ENCODE measurements around the gene PCDHGA7.
"Not testable (repeated sequence)": the region's sequence is repeated elsewhere in the genome, so short reads cannot be mapped to it uniquely, and the experiment has no call there.

The PCDHGA7 gene

DNA sequence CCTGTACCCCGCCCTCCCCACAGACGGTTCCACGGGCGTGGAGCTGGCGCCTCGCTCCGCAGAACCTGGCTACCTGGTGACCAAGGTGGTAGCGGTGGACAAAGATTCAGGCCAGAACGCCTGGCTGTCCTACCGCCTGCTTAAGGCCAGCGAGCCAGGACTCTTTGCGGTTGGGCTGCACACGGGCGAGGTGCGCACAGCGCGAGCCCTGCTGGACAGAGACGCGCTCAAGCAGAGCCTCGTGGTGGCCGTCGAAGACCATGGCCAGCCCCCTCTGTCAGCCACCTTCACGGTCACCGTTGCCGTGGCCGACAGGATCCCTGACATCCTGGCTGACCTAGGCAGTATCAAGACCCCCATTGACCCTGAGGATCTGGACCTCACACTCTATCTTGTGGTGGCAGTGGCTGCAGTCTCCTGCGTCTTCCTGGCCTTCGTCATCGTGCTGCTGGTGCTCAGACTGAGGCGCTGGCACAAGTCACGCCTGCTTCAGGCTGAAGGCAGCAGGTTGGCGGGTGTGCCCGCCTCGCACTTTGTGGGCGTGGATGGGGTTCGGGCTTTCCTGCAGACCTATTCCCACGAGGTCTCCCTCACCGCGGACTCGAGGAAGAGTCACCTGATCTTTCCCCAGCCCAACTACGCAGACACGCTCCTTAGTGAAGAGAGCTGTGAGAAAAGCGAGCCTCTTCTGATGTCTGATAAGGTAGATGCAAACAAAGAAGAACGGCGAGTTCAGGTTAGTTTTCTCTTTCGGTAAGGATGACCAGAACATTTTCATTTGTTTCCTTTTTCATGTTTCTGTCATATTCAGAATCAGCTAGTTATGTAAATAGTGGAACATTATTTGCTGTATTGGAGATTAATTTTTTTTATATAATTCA lies 16.3 kb upstream of the PCDHGA7 start:
- H3K9ac ChIP-seq (ENCODE audit: low read depth in 1 of 2, low read length in 2 of 2) = no peak overlapping the region
- no peak overlapping the region for H3K4me3 ChIP-seq (ENCODE audit: low read length in 2 of 2)
- no peaks in the 10 kb centered on the region for H3K36me3 ChIP-seq (ENCODE audit: control insufficient read depth in 2 of 2, insufficient read depth in 2 of 2, low read length in 2 of 2)
- H3K9me3 ChIP-seq (ENCODE audit: control insufficient read depth in 2 of 2, low read length in 2 of 2) = peaks cover 29 to 45% of the 10 kb centered on the region in 2 donors
- no peaks in the 10 kb centered on the region for H3K4me1 ChIP-seq (ENCODE audit: control insufficient read depth in 2 of 2, insufficient read depth in 2 of 2, low read length in 2 of 2)
- peaks cover 0 to 6% of the 10 kb centered on the region in 2 donors for H3K27me3 ChIP-seq (ENCODE audit: control insufficient read depth in 2 of 2, insufficient read depth in 2 of 2, low read length in 2 of 2)
- no peak overlapping the region for H3K27ac ChIP-seq (ENCODE audit: low read depth in 2 of 2, low read length in 2 of 2)

DNA sequence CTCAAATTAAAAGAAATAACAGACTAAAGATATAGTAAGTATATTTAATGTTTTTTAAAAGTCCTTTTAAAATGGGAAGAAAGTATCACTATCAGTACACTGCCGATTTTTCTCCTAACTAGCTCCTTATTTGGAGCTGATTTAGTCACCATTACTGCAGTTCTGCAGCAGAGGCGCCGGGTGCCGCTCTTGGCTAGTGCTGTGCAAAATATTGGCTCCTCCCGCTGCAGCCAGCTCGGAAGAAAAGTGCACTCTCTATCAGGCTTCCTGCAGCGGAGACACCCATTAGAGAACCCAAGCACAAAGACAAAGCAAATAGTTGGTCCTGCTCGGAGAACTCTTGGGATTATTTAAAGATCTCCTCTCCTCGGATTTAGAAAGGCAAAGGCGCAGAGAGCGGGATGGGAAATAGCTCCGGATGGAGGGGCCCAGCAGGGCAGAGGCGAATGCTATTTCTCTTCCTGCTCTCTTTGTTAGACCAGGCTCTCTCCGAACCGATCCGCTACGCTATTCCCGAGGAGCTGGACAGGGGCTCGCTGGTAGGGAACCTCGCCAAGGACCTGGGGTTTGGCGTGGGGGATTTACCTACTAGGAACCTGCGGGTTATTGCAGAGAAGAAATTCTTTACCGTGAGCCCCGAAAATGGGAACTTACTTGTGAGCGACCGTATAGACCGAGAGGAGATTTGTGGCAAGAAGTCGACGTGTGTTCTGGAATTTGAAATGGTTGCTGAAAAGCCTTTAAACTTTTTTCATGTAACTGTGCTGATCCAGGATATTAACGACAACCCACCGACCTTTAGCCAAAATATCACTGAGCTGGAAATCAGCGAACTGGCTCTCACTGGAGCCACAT lies 12.3 kb upstream of the PCDHGA7 start, which contains the start of gene PCDHGB3:
Gene PCDHGB3, plus strand, starts transcription at position 249 of the 855 bp plus-strand sequence. Its CDS starts 153 bp downstream, at position 402.
- Histone ChIP-seq H3K9me3 (ENCODE audit: control insufficient read depth in 2 of 2, low read length in 2 of 2) (peaks cover 39 to 43% of the 10 kb centered on the region in 2 donors), H3K36me3 (ENCODE audit: control insufficient read depth in 2 of 2, insufficient read depth in 2 of 2, low read length in 2 of 2) (no peaks in the 10 kb centered on the region), H3K27ac (ENCODE audit: low read depth in 2 of 2, low read length in 2 of 2) (no peak within 1 kb of the TSS), H3K4me1 (ENCODE audit: control insufficient read depth in 2 of 2, insufficient read depth in 2 of 2, low read length in 2 of 2) (no peaks in the 10 kb centered on the region), H3K27me3 (ENCODE audit: control insufficient read depth in 2 of 2, insufficient read depth in 2 of 2, low read length in 2 of 2) (peaks cover 0 to 4% of the 10 kb centered on the region in 2 donors), H3K9ac (ENCODE audit: low read depth in 1 of 2, low read length in 2 of 2) (no peak within 1 kb of the TSS), H3K4me3 (ENCODE audit: low read length in 2 of 2) (peak within 1 kb of the TSS; percentile 46 to 58)

DNA sequence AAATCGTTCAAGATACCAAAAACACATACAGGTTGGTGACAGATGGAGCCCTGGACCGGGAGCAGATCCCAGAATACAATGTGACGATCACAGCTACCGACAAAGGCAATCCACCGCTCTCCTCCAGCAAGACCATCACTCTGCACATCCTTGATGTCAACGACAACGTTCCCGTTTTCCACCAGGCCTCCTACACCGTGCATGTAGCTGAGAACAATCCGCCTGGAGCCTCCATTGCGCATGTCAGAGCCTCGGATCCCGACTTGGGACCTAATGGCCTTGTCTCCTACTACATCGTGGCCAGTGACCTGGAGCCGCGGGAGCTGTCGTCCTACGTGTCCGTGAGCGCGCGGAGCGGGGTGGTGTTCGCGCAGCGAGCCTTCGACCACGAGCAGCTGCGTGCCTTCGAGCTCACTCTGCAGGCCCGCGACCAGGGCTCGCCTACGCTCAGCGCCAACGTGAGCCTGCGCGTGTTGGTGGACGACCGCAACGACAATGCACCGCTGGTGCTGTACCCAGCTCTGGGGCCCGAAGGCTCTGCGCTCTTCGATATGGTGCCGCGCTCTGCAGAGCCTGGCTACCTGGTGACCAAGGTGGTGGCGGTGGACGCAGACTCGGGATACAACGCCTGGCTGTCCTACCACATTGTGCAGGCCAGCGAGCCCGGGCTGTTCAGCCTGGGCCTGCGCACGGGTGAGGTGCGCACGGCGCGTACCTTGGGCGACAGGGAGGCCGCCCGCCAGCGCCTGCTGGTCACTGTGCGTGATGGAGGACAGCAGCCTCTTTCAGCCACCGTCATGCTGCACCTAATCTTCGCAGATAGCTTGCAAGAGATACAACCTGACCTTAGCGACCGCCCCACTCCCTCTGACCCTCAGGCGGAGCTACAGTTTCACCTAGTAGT lies 10.7 kb upstream of the PCDHGA7 start:
- H3K9me3 ChIP-seq (ENCODE audit: control insufficient read depth in 2 of 2, low read length in 2 of 2) = peaks cover 34 to 37% of the 10 kb centered on the region in 2 donors

DNA sequence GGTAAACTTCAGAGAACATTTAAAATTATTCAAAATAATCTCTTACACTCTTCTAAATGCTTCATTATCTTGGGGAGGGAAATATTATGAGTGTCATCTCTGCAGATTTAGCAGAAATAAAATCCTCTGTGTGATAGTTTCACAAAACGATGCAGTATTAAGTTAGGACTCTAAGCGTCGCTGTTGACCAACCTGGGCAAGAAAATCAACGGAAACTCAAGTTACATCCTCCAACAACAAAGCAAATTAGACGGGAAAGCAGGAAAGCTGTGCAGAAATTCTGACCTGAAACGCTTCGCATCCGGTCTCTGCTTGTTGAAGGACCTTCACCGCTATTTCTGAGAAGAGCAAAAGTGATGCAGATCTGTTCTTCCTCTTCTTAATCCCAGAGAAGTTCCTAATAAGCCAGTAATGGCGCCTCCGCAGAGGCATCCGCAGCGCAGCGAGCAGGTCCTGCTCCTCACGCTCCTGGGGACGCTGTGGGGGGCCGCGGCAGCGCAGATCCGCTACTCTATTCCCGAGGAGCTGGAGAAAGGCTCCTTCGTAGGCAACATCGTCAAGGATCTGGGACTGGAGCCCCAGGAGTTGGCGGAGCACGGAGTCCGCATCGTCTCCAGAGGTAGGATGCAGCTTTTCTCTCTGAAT lies 8.7 kb upstream of the PCDHGA7 start, which contains the start of gene PCDHGA6:
Gene PCDHGA6, plus strand, starts transcription at position 219 of the 645 bp plus-strand sequence. Its CDS starts 193 bp downstream, at position 412.
- Histone ChIP-seq H3K27ac (ENCODE audit: low read depth in 2 of 2, low read length in 2 of 2) (no peak within 1 kb of the TSS), H3K36me3 (ENCODE audit: control insufficient read depth in 2 of 2, insufficient read depth in 2 of 2, low read length in 2 of 2) (no peaks in the 10 kb centered on the region), H3K4me3 (ENCODE audit: low read length in 2 of 2) (peak within 1 kb of the TSS in 1 of 2 donors; percentile 15), H3K4me1 (ENCODE audit: control insufficient read depth in 2 of 2, insufficient read depth in 2 of 2, low read length in 2 of 2) (no peaks in the 10 kb centered on the region), H3K9me3 (ENCODE audit: control insufficient read depth in 2 of 2, low read length in 2 of 2) (peaks cover 34 to 37% of the 10 kb centered on the region in 2 donors), H3K27me3 (ENCODE audit: control insufficient read depth in 2 of 2, insufficient read depth in 2 of 2, low read length in 2 of 2) (no peaks in the 10 kb centered on the region), H3K9ac (ENCODE audit: low read depth in 1 of 2, low read length in 2 of 2) (no peak within 1 kb of the TSS)

More for the DNA sequence above, 10.7 kb upstream of the PCDHGA7 start:
- no peak overlapping the region for H3K27ac ChIP-seq (ENCODE audit: low read depth in 2 of 2, low read length in 2 of 2)
- peak overlapping the region; percentile 11 to 14 for H3K4me3 ChIP-seq (ENCODE audit: low read length in 2 of 2)
- H3K27me3 ChIP-seq (ENCODE audit: control insufficient read depth in 2 of 2, insufficient read depth in 2 of 2, low read length in 2 of 2) = no peaks in the 10 kb centered on the region
- no peak overlapping the region for H3K9ac ChIP-seq (ENCODE audit: low read depth in 1 of 2, low read length in 2 of 2)
- no peaks in the 10 kb centered on the region for H3K36me3 ChIP-seq (ENCODE audit: control insufficient read depth in 2 of 2, insufficient read depth in 2 of 2, low read length in 2 of 2)
- no peaks in the 10 kb centered on the region for H3K4me1 ChIP-seq (ENCODE audit: control insufficient read depth in 2 of 2, insufficient read depth in 2 of 2, low read length in 2 of 2)

DNA sequence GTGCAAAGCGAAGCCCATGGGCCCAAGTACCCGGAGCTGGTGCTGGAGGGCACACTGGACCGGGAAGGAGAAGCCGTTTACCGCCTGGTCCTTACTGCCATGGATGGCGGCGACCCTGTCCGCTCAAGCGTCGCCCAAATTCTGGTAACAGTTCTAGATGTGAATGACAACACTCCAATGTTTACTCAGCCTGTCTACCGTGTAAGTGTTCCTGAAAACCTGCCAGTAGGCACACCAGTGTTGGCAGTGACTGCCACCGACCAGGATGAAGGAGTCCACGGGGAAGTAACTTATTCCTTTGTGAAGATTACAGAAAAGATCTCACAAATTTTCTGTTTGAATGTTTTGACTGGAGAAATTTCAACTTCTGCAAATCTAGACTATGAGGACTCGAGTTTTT lies 7.9 kb upstream of the PCDHGA7 start:
- no peak overlapping the region for H3K27ac ChIP-seq (ENCODE audit: low read depth in 2 of 2, low read length in 2 of 2)
- no peaks in the 10 kb centered on the region for H3K36me3 ChIP-seq (ENCODE audit: control insufficient read depth in 2 of 2, insufficient read depth in 2 of 2, low read length in 2 of 2)
- peak overlapping the region in 1 of 2 donors; percentile 15 for H3K4me3 ChIP-seq (ENCODE audit: low read length in 2 of 2)
- H3K27me3 ChIP-seq (ENCODE audit: control insufficient read depth in 2 of 2, insufficient read depth in 2 of 2, low read length in 2 of 2) = no peaks in the 10 kb centered on the region
- no peaks in the 10 kb centered on the region for H3K4me1 ChIP-seq (ENCODE audit: control insufficient read depth in 2 of 2, insufficient read depth in 2 of 2, low read length in 2 of 2)
- peaks cover 34 to 37% of the 10 kb centered on the region in 2 donors for H3K9me3 ChIP-seq (ENCODE audit: control insufficient read depth in 2 of 2, low read length in 2 of 2)
- H3K9ac ChIP-seq (ENCODE audit: low read depth in 1 of 2, low read length in 2 of 2) = no peak overlapping the region

DNA sequence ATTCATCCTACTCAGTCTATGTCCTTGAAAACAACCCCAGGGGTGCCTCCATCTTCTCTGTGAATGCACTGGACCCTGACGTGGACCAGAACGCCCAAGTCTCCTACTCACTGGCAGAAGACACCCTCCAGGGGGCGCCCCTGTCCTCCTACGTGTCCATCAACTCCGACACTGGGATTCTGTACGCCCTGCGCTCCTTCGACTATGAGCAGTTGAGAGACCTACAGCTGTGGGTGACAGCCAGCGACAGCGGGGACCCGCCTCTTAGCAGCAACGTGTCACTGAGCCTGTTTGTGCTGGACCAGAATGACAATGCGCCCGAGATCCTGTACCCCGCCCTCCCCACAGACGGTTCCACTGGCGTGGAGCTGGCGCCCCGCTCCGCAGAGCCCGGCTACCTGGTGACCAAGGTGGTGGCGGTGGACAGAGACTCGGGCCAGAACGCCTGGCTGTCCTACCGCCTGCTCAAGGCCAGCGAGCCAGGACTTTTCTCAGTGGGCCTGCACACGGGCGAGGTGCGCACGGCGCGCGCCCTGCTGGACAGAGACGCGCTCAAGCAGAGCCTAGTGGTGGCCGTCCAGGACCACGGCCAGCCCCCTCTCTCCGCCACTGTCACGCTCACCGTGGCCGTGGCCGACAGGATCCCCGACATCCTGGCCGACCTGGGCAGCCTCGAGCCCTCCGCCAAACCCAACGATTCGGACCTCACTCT lies 6.9 kb upstream of the PCDHGA7 start:
- not testable (repeated sequence) for H3K27me3 ChIP-seq (ENCODE audit: control insufficient read depth in 2 of 2, insufficient read depth in 2 of 2, low read length in 2 of 2); H3K4me3 ChIP-seq (ENCODE audit: low read length in 2 of 2); H3K36me3 ChIP-seq (ENCODE audit: control insufficient read depth in 2 of 2, insufficient read depth in 2 of 2, low read length in 2 of 2); H3K9ac ChIP-seq (ENCODE audit: low read depth in 1 of 2, low read length in 2 of 2); H3K27ac ChIP-seq (ENCODE audit: low read depth in 2 of 2, low read length in 2 of 2); H3K4me1 ChIP-seq (ENCODE audit: control insufficient read depth in 2 of 2, insufficient read depth in 2 of 2, low read length in 2 of 2)
- H3K9me3 ChIP-seq (ENCODE audit: control insufficient read depth in 2 of 2, low read length in 2 of 2) = peaks cover 28 to 37% of the 10 kb centered on the region in 2 donors

DNA sequence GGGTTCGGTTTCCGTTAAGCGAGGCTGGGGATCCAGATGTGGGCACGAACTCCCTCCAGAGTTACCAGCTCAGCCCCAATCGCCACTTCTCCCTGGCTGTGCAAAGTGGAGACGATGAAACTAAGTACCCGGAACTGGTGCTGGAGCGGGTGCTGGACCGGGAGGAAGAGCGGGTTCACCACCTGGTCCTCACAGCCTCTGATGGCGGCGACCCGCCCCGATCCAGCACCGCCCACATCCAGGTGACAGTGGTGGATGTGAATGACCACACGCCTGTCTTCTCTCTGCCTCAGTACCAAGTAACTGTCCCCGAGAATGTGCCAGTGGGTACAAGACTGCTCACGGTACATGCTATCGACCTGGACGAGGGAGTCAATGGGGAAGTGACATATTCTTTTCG lies 803 bp downstream of the PCDHGA7 start:
- no peak overlapping the region for H3K27ac ChIP-seq (ENCODE audit: low read depth in 2 of 2, low read length in 2 of 2)
- H3K27me3 ChIP-seq (ENCODE audit: control insufficient read depth in 2 of 2, insufficient read depth in 2 of 2, low read length in 2 of 2) = no peaks in the 10 kb centered on the region
- H3K4me3 ChIP-seq (ENCODE audit: low read length in 2 of 2) = no peak overlapping the region
- H3K9me3 ChIP-seq (ENCODE audit: control insufficient read depth in 2 of 2, low read length in 2 of 2) = peaks cover 2 to 25% of the 10 kb centered on the region in 2 donors
- no peak overlapping the region for H3K9ac ChIP-seq (ENCODE audit: low read depth in 1 of 2, low read length in 2 of 2)
- H3K36me3 ChIP-seq (ENCODE audit: control insufficient read depth in 2 of 2, insufficient read depth in 2 of 2, low read length in 2 of 2) = no peaks in the 10 kb centered on the region
- H3K4me1 ChIP-seq (ENCODE audit: control insufficient read depth in 2 of 2, insufficient read depth in 2 of 2, low read length in 2 of 2) = no peaks in the 10 kb centered on the region

DNA sequence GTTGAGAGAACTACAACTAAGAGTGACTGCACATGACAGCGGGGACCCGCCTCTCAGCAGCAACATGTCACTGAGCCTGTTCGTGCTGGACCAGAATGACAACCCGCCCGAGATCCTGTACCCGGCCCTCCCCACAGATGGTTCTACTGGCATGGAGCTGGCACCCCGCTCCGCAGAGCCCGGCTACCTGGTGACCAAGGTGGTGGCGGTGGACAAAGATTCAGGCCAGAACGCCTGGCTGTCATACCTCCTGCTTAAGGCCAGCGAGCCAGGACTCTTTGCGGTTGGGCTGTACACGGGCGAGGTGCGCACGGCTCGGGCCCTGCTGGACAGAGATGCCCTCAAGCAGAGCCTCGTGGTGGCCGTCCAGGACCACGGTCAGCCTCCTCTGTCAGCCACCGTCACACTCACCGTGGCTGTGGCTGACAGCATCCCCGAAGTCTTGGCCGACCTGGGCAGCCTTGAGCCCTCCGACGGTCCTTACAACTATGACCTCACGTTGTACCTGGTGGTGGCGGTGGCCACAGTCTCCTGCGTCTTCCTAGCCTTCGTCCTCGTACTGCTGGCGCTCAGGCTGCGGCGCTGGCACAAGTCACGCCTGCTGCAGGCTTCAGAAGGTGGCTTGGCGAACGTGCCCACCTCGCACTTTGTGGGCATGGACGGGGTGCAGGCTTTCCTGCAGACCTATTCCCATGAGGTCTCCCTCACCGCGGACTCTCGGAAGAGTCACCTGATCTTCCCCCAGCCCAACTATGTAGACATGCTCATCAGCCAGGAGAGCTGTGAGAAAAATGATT lies 2.1 kb downstream of the PCDHGA7 start:
- Histone ChIP-seq H3K36me3 (ENCODE audit: control insufficient read depth in 2 of 2, insufficient read depth in 2 of 2, low read length in 2 of 2) (no peaks in the 10 kb centered on the region), H3K9me3 (ENCODE audit: control insufficient read depth in 2 of 2, low read length in 2 of 2) (peaks cover 8 to 39% of the 10 kb centered on the region in 2 donors), H3K27ac (ENCODE audit: low read depth in 2 of 2, low read length in 2 of 2) (no peak overlapping the region), H3K27me3 (ENCODE audit: control insufficient read depth in 2 of 2, insufficient read depth in 2 of 2, low read length in 2 of 2) (no peaks in the 10 kb centered on the region), H3K4me1 (ENCODE audit: control insufficient read depth in 2 of 2, insufficient read depth in 2 of 2, low read length in 2 of 2) (no peaks in the 10 kb centered on the region), H3K9ac (ENCODE audit: low read depth in 1 of 2, low read length in 2 of 2) (no peak overlapping the region), H3K4me3 (ENCODE audit: low read length in 2 of 2) (no peak overlapping the region)
